HL-60 (cell line): Measurements from ENCODE around the gene RBM5.

Experiments used
- GABPA ChIP-seq: IDR thresholded peaks from 2 replicates; pipeline ENCODE4 v1.6.1; 2012; ENCODE audit warnings: low read depth
- POLR2AphosphoS5 ChIP-seq: IDR thresholded peaks from 2 replicates; pipeline ENCODE4 v1.6.1; 2012; ENCODE audit warnings: low read depth
- TF ChIP-seq, protein P1 (sequence below): IDR thresholded peaks from one replicate; pipeline ENCODE4 v1.5.1; 2011; ENCODE audit warnings: low read length, control low read depth, inconsistent platforms; ENCODE audit not compliant: insufficient read depth
- TF ChIP-seq, protein P2 (sequence below): IDR thresholded peaks from 2 replicates; pipeline ENCODE4 v1.6.1; 2012; ENCODE audit warnings: low read depth; ENCODE audit not compliant: insufficient replicate concordance

DNA sequence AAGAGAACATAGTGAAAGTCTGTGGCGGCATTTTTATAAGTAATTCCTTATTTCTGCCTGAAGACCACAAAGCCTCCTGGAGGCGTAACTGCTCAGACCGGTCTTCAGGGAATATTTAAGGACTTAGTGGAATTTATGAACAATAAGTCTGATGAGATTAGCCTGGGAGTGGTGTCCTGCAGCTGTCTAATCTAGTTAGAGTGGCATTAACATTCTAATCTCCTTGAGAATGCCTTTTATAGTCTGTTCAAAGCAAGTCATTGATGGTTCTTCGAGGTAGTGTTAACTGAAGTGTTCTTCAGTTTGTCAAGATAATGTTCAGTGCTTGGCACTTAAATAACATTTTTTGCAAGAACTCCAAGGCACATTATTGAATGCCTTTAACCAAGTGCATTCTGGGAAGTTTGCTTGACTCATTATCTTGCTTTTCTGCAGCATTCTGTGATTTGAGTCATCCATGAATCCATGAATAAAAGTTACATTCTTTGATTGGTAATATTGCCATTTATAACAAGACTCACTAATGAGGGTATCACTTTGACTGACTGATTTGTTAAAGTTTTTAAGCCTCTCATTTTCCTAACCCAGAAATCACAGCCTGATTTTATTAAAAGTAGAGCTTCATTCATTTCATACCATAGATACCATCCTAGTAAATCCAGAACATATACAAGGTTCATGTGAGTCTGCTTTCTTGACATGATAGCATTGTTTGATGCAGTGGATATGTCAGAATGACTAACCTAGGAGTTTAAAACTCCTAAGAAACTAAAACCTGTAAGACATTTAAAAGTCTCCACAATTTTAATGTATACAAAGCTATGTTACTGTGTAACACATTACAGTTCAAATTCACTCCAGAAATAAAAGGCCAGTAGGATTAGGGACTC, 12.5 kb downstream of the RBM5 start:
- TF ChIP-seq POLR2AphosphoS5, result no peak
- TF ChIP-seq, protein P1, sequence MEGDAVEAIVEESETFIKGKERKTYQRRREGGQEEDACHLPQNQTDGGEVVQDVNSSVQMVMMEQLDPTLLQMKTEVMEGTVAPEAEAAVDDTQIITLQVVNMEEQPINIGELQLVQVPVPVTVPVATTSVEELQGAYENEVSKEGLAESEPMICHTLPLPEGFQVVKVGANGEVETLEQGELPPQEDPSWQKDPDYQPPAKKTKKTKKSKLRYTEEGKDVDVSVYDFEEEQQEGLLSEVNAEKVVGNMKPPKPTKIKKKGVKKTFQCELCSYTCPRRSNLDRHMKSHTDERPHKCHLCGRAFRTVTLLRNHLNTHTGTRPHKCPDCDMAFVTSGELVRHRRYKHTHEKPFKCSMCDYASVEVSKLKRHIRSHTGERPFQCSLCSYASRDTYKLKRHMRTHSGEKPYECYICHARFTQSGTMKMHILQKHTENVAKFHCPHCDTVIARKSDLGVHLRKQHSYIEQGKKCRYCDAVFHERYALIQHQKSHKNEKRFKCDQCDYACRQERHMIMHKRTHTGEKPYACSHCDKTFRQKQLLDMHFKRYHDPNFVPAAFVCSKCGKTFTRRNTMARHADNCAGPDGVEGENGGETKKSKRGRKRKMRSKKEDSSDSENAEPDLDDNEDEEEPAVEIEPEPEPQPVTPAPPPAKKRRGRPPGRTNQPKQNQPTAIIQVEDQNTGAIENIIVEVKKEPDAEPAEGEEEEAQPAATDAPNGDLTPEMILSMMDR, result no peak
- TF ChIP-seq GABPA, result no peak
- TF ChIP-seq, protein P2, sequence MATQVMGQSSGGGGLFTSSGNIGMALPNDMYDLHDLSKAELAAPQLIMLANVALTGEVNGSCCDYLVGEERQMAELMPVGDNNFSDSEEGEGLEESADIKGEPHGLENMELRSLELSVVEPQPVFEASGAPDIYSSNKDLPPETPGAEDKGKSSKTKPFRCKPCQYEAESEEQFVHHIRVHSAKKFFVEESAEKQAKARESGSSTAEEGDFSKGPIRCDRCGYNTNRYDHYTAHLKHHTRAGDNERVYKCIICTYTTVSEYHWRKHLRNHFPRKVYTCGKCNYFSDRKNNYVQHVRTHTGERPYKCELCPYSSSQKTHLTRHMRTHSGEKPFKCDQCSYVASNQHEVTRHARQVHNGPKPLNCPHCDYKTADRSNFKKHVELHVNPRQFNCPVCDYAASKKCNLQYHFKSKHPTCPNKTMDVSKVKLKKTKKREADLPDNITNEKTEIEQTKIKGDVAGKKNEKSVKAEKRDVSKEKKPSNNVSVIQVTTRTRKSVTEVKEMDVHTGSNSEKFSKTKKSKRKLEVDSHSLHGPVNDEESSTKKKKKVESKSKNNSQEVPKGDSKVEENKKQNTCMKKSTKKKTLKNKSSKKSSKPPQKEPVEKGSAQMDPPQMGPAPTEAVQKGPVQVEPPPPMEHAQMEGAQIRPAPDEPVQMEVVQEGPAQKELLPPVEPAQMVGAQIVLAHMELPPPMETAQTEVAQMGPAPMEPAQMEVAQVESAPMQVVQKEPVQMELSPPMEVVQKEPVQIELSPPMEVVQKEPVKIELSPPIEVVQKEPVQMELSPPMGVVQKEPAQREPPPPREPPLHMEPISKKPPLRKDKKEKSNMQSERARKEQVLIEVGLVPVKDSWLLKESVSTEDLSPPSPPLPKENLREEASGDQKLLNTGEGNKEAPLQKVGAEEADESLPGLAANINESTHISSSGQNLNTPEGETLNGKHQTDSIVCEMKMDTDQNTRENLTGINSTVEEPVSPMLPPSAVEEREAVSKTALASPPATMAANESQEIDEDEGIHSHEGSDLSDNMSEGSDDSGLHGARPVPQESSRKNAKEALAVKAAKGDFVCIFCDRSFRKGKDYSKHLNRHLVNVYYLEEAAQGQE, result no peak
